H1 (cell line): ENCODE results near the gene VIM. TPM values are rescaled to one million over a fixed set of nuclear protein-coding genes. Genes with fewer than 3 reads are reported as not detected.
A peak's percentile ranks its signal among the peaks of the same experiment; 100 is the strongest.

Source experiments
- CTCF ChIA-PET: fragments of 300-600 bp; sonication (Branson Sonifier 250); formaldehyde crosslinking; loops from one replicate; lab custom pipeline; 2021; ENCODE audit not compliant: partially characterized antibody; lab: Charles Lee
- POLR2A ChIA-PET: fragments of 300-600 bp; sonication (Branson Sonifier 250); formaldehyde crosslinking; loops from one replicate; lab custom pipeline; 2021; ENCODE audit warnings: inconsistent platforms; ENCODE audit not compliant: partially characterized antibody; lab: Charles Lee
- DNase-seq, 2 experiments: peaks; one replicate each; pipeline versions ENCODE4 v3.0.0 to v3.0.0-alpha.2; 2010 to 2022; ENCODE audit warnings: low spot score in 2 of 2, low read depth in 1 of 2, mixed read lengths in 1 of 2
- FAIRE-seq: peaks from 2 replicates; lab custom pipeline; 2011; peaks lifted over from hg19 to GRCh38; lab: Jason Lieb, UNC
- H2AFZ ChIP-seq: 2 replicates; pipeline ENCODE4 v1.8.1; 2012; ENCODE audit warnings: low read length, inconsistent platforms
- H2AK5ac ChIP-seq: 2 replicates; pipeline ENCODE4 v1.6.1; 2013; ENCODE audit warnings: low read depth, low read length
- H2BK120ac ChIP-seq: replicated peaks from 2 replicates; pipeline ENCODE3; 2013; ENCODE audit warnings: low read depth, low read length, inconsistent platforms
- H2BK12ac ChIP-seq: 2 replicates; pipeline ENCODE4 v1.6.1; 2013; ENCODE audit warnings: low read depth, low read length
- H2BK15ac ChIP-seq: 2 replicates; pipeline ENCODE4 v1.6.1; 2013; ENCODE audit warnings: low read length
- H2BK20ac ChIP-seq: 2 replicates; pipeline ENCODE4 v1.6.1; 2013; ENCODE audit warnings: low read length
- H2BK5ac ChIP-seq: 2 replicates; pipeline ENCODE4 v1.6.1; 2013; ENCODE audit warnings: low read depth, low read length
- H3K14ac ChIP-seq: 2 replicates; pipeline ENCODE4 v1.6.1; 2013; ENCODE audit warnings: inconsistent platforms; ENCODE audit not compliant: insufficient read length
- H3K18ac ChIP-seq: 2 replicates; pipeline ENCODE4 v1.6.1; 2013; ENCODE audit warnings: low read length; ENCODE audit errors: extremely low read depth
- H3K23ac ChIP-seq: 2 replicates; pipeline ENCODE4 v1.6.1; 2013; ENCODE audit warnings: inconsistent platforms; ENCODE audit not compliant: insufficient read length
- H3K23me2 ChIP-seq: 2 replicates; pipeline ENCODE4 v1.6.1; 2013; ENCODE audit warnings: low read depth, low read length
- H3K27ac ChIP-seq: 2 replicates; pipeline ENCODE4 v1.6.1; 2011; ENCODE audit warnings: low read depth, low read length, inconsistent platforms
- H3K27me3 ChIP-seq, 4 experiments: replicated peaks in 1 of 4; 1 replicate in 1 of 4; 2 replicates in 3 of 4; pipeline versions ENCODE4 v1.6.1 to v1.8.1; 2011 to 2013; ENCODE audit warnings: low read length in 3 of 4, mild to moderate bottlenecking in 3 of 4, inconsistent platforms in 2 of 4, mixed read lengths in 2 of 4, moderate library complexity in 1 of 4; ENCODE audit not compliant: control insufficient read depth in 3 of 4, insufficient read depth in 3 of 4; ENCODE audit errors: extremely low read depth in 1 of 4
- H3K36me3 ChIP-seq, 4 experiments: 2 replicates each; pipeline versions ENCODE4 v1.6.1 to v1.8.1; 2011 to 2013; ENCODE audit warnings: mild to moderate bottlenecking in 4 of 4, low read length in 3 of 4, moderate library complexity in 2 of 4, control low read depth in 1 of 4, inconsistent platforms in 1 of 4; ENCODE audit not compliant: insufficient read depth in 4 of 4, control insufficient read depth in 2 of 4
- H3K4ac ChIP-seq: replicated peaks from 2 replicates; pipeline ENCODE3; 2013; ENCODE audit warnings: low read length, low read depth, mixed read lengths, inconsistent platforms; ENCODE audit not compliant: insufficient read length
- H3K4me1 ChIP-seq, 4 experiments: replicated peaks in 1 of 4; 1 replicate in 1 of 4; 2 replicates in 3 of 4; pipeline versions ENCODE4 v1.6.1 to v1.8.1; 2011 to 2013; ENCODE audit warnings: low read length in 3 of 4, inconsistent platforms in 2 of 4, mixed read lengths in 1 of 4; ENCODE audit not compliant: insufficient read depth in 4 of 4, control insufficient read depth in 3 of 4
- H3K4me2 ChIP-seq, 2 experiments: 2 replicates each; pipeline versions ENCODE4 v1.6.1 to v1.8.1; 2011 to 2013; ENCODE audit warnings: low read depth in 2 of 2, low read length in 2 of 2, control low read depth in 1 of 2, inconsistent platforms in 1 of 2, mild to moderate bottlenecking in 1 of 2; ENCODE audit not compliant: insufficient read depth in 1 of 2
- H3K4me3 ChIP-seq, 4 experiments: fragments of 200-600, 300-600 bp in 1 of 4; sonication (generic), shearing (Covaris generic), sonication (Bioruptor Twin) in 1 of 4; 2 replicates each; pipeline versions ENCODE4 v1.5.1 to v1.8.1; 2011 to 2016; ENCODE audit warnings: low read length in 4 of 4, low read depth in 3 of 4, control low read depth in 2 of 4, inconsistent platforms in 2 of 4, mild to moderate bottlenecking in 2 of 4, mixed read lengths in 1 of 4, moderate library complexity in 1 of 4; ENCODE audit not compliant: insufficient read depth in 2 of 4; ENCODE audit errors: extremely low read depth in 1 of 4
- H3K56ac ChIP-seq: replicated peaks from 2 replicates; pipeline ENCODE3; 2013; ENCODE audit warnings: low read depth, mild to moderate bottlenecking, mixed read lengths, low read length, inconsistent platforms; ENCODE audit not compliant: insufficient read length
- H3K79me1 ChIP-seq: 2 replicates; pipeline ENCODE4 v1.6.1; 2013; ENCODE audit warnings: low read depth, low read length, control low read depth
- H3K79me2 ChIP-seq, 2 experiments: 2 replicates each; pipeline versions ENCODE4 v1.6.1 to v1.8.1; 2012 to 2013; ENCODE audit warnings: low read length in 2 of 2, mild to moderate bottlenecking in 2 of 2, inconsistent platforms in 1 of 2; ENCODE audit not compliant: insufficient read depth in 2 of 2, control insufficient read depth in 1 of 2
- H3K9ac ChIP-seq, 4 experiments: replicated peaks in 1 of 4; 1 replicate in 1 of 4; 2 replicates in 3 of 4; pipeline versions ENCODE4 v1.6.1 to v1.8.1; 2011 to 2013; ENCODE audit warnings: low read depth in 3 of 4, low read length in 3 of 4, control low read depth in 2 of 4, mild to moderate bottlenecking in 2 of 4, moderate library complexity in 2 of 4, inconsistent platforms in 1 of 4; ENCODE audit errors: extremely low read depth in 1 of 4
- H3K9me3 ChIP-seq, 2 experiments: 2 replicates each; pipeline versions ENCODE4 v1.6.1 to v1.8.1; 2012 to 2013; ENCODE audit warnings: mild to moderate bottlenecking in 2 of 2, moderate library complexity in 2 of 2, control low read depth in 1 of 2, inconsistent platforms in 1 of 2, low read depth in 1 of 2, low read length in 1 of 2, mixed read lengths in 1 of 2; ENCODE audit not compliant: insufficient read depth in 2 of 2
- H4K20me1 ChIP-seq, 2 experiments: replicated peaks in 1 of 2; 2 replicates each; pipeline versions ENCODE3 to v1.8.1; 2011 to 2013; ENCODE audit warnings: inconsistent platforms in 2 of 2, low read length in 2 of 2, mild to moderate bottlenecking in 1 of 2; ENCODE audit not compliant: insufficient read depth in 2 of 2, control insufficient read depth in 1 of 2
- H4K5ac ChIP-seq: 2 replicates; pipeline ENCODE4 v1.6.1; 2013; ENCODE audit warnings: low read length, low read depth, mixed read lengths, inconsistent platforms; ENCODE audit not compliant: insufficient read length
- H4K8ac ChIP-seq: 2 replicates; pipeline ENCODE4 v1.8.0; 2013; ENCODE audit warnings: mild to moderate bottlenecking, moderate library complexity, low read length, inconsistent platforms; ENCODE audit not compliant: insufficient read depth; ENCODE audit errors: extremely low read depth
- H4K91ac ChIP-seq: replicated peaks from 2 replicates; pipeline ENCODE3; 2013; ENCODE audit warnings: low read length, mixed read lengths, inconsistent platforms; ENCODE audit not compliant: insufficient read length
- TAF7 ChIP-seq: optimal IDR thresholded peaks from 2 replicates; pipeline ENCODE3; 2011; ENCODE audit warnings: low read depth, mild to moderate bottlenecking, inconsistent platforms, low read length, moderate library complexity, borderline replicate concordance
- WGBS, 2 experiments: shearing (Covaris generic) in 1 of 2; methylation state at CpG; one replicate each; pipeline versions ENCODE4 v1.1.6 to v1.1.7; 2013 to 2015; ENCODE audit warnings: low lambda C conversion rate in 2 of 2, mixed read lengths in 2 of 2, inconsistent platforms in 1 of 2, low coverage in 1 of 2, missing lambda C conversion rate in 1 of 2; ENCODE audit not compliant: insufficient replicate concordance in 2 of 2, insufficient coverage in 1 of 2, insufficient read length in 1 of 2; ENCODE audit errors: extremely low coverage in 1 of 2, missing lambda C conversion rate in 1 of 2; 5-methylcytosine and 5-hydroxymethylcytosine counted together
- long read RNA-seq, 2 experiments: library from RNA in 1 of 2; library from capped mRNA in 1 of 2; stranded (forward); transcript quantifications; one replicate each; pipeline ENCODE4 v2.0.0, GENCODE V29; 2021; ENCODE audit warnings: inconsistent platforms in 1 of 2
- polyA minus RNA-seq, 3 experiments: library from RNA; depleted of rRNA, polyadenylated mRNA; stranded (reverse); fragments of >200 nt; gene quantifications; 1 replicate in 2 of 3; 2 replicates in 1 of 3; pipeline ENCODE4 v1.2.3, GENCODE V29; 2011
- polyA plus RNA-seq, 7 experiments: library from polyadenylated mRNA; depleted of rRNA in 3 of 7; stranded (reverse) in 5 of 7; unstranded in 2 of 7; fragments of >200 nt in 5 of 7; fragments of 200-250 nt in 2 of 7; gene quantifications; 1 replicate in 5 of 7; 2 replicates in 1 of 7; 4 replicates in 1 of 7; pipeline versions ENCODE4 v1.2.1 to v1.2.3, GENCODE V29; 2011 to 2013; ENCODE audit warnings: missing spikeins in 2 of 7, mixed read lengths in 2 of 7
- total RNA-seq: library from RNA; stranded (reverse); fragmentation: NEBNext Ultra II Directional; extraction: Animal tissue kit (Norgen Biotek cat#: 25700); gene quantifications from 2 replicates; pipeline ENCODE4 v1.2.1, GENCODE V29; 2021

Gene VIM
- total RNA-seq (372 and 377 TPM in 2 replicates), polyA plus RNA-seq (2011; rRNA removed) (347 and 482 TPM in 2 replicates), polyA minus RNA-seq (2011; rRNA and poly(A)+ RNA removed) (278 and 312 TPM in 2 replicates)
- 194 TPM for polyA plus RNA-seq (2011; cell fraction: cytosol; rRNA removed)
- 278 TPM for polyA plus RNA-seq (2011; cell fraction: nucleus; rRNA removed)
- 338 to 470 TPM (median 346 TPM) in 4 replicates for polyA plus RNA-seq (2012, experiment 1 of 2)
- polyA plus RNA-seq (2012, experiment 2 of 2) = 463 TPM
- polyA plus RNA-seq (2013, experiment 1 of 2) = 166 TPM
- 164 TPM for polyA plus RNA-seq (2013, experiment 2 of 2)
- polyA minus RNA-seq (2011; cell fraction: cytosol; rRNA and poly(A)+ RNA removed) = 216 TPM
- 153 TPM for polyA minus RNA-seq (2011; cell fraction: nucleus; rRNA and poly(A)+ RNA removed)
- long read RNA-seq, experiment 1, transcript VIM-201 (9 exons, 1,868 nt) = major isoform, 193 of 593 reads
- long read RNA-seq, experiment 1, partial matches to known transcripts = 272 of 593 reads
- long read RNA-seq, experiment 1, other reads (novel, unspliced or antisense) = 128 of 593 reads
- long read RNA-seq, experiment 2, partial matches to known transcripts = 7 of 8 reads
- long read RNA-seq, experiment 2, other reads (novel, unspliced or antisense) = 0 of 8 reads

- Histone ChIP-seq H3K56ac (peak within 1 kb of the TSS; percentile 3), H2AFZ (no peak within 1 kb of the TSS), H3K4me3 (peak within 1 kb of the TSS; percentile 69 to 81 (median 78)), H2BK15ac (no peak within 1 kb of the TSS), H3K36me3 (peaks cover 0 to 22% (median 4%) of the 10 kb centered on the region in 4 experiments; a peak in 5 of 8 replicates), H3K27ac (no peak within 1 kb of the TSS), H3K4ac (no peak within 1 kb of the TSS), H3K18ac (no peak within 1 kb of the TSS; the same call in 1 of the 2 replicates), H4K5ac (no peak within 1 kb of the TSS), H3K9me3 (no peaks in the 10 kb centered on the region), H2AK5ac (no peak within 1 kb of the TSS), H3K23ac (no peak within 1 kb of the TSS), H3K79me1 (no peaks in the 10 kb centered on the region), H3K4me2 (peak within 1 kb of the TSS; percentile 83 to 90), H4K8ac (peak within 1 kb of the TSS; percentile 69; the same call in 1 of the 2 replicates), H3K9ac (0 out of 7 replicates have a peak within 1 kb of the TSS, but pooled peaks of 2 of the 4 experiments have one; percentile 20 to 24), H3K79me2 (peaks cover 0 to 6% of the 10 kb centered on the region in 2 experiments; a peak in 1 of 4 replicates), H4K20me1 (peaks cover 0 to 4% of the 10 kb centered on the region in 2 experiments), H3K23me2 (peaks cover 20% of the 10 kb centered on the region; the same call in 1 of the 2 replicates), H2BK120ac (no peak within 1 kb of the TSS), H3K14ac (no peak within 1 kb of the TSS), H4K91ac (peak within 1 kb of the TSS; percentile 59), H3K4me1 (peaks cover 10 to 17% (median 12%) of the 10 kb centered on the region in 4 experiments; a peak in 6 of 7 replicates), H2BK20ac (no peak within 1 kb of the TSS), H3K27me3 (peaks cover 0 to 15% (median 13%) of the 10 kb centered on the region in 4 experiments; a peak in 5 of 7 replicates), H2BK12ac (no peak within 1 kb of the TSS), H2BK5ac (no peak within 1 kb of the TSS)
- ChIA-PET POLR2A (interaction anchor here (1.2 to 4.6 kb wide), 3 partner anchors 10 to 27 kb away, joined by 4 to 46 read pairs (median 7); partner anchors contain the start of gene TRDMT1), CTCF (interaction anchor here (0.6 to 2.4 kb wide), 18 partner anchors 9 to 386 kb away, joined by 3 to 17 read pairs (median 3); partner anchors contain the start of gene TRDMT1)
- WGBS, 2 experiments = 2% methylated on average over 50 of the region's 77 CpGs; no CpG with 5 or more reads in 1 of the 2 experiments
- DNase-seq = peak; percentile 79 to 82
- FAIRE-seq = no peak
- TF ChIP-seq TAF7 = peak; percentile 28
Measured at GRCh38 chr10:17228091-17229015, at the start of gene VIM. Gene VIM, plus strand, starts transcription at chr10:17228241. Its CDS starts 1,182 bp downstream, at chr10:17229423.
